ENCODE data around the gene TNFSF8.
A peak's percentile ranks its signal among the peaks of the same experiment; 100 is the strongest.

TNFSF8 gene

DNA sequence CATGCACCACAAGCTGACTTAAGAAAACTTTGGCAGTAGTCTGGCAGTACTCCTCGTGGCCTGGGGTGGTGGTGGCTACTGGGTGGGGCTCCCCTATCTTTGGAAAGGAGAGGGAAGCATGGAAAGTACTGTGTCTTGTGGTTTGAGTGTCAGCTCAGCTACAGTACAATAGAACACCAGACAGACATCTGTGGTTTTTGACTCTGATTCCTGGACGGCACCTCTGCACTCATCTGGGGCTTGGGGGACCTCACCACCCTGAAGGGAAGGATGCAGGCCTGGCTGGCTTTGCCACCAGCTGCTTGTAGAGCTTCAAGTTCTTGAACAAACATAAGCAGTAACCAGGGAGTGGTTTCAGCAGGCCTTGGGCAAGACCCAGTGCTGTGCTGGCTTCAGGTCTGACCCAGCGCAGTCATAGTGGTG, 40.6 kb downstream of the TNFSF8 start:
- TF ChIP-seq POLR2A (IDR thresholded peaks at IDR 0.05; ENCODE audit: low read depth, low read length): no peak
- DNase-seq (ENCODE audit: insufficient read length, low spot score) (no peak), FAIRE-seq (no peak)

DNA sequence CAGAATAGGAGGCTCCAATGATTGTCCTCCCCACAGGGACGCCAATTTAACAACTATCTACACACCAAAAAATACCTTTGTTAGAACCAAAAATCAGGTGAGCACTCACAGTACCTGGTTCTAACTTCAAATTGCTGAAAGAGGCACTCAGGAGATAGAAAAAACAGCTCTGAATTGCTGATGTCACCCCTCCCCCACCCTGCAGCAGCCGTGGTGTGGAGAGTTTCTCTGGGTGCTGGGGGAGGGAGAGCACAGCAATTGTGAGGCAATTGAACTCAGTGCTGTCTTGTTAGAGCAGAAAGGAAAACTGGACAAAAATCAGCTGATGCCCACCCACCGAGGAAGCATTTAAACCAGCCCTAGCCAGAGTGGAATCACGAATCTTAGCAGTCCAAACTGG, 41.8 kb downstream of the TNFSF8 start:
- TF ChIP-seq POLR2A (IDR thresholded peaks at IDR 0.05; ENCODE audit: low read depth, low read length): no peak
- FAIRE-seq (peak; percentile 11), DNase-seq (ENCODE audit: insufficient read length, low spot score) (no peak)

DNA sequence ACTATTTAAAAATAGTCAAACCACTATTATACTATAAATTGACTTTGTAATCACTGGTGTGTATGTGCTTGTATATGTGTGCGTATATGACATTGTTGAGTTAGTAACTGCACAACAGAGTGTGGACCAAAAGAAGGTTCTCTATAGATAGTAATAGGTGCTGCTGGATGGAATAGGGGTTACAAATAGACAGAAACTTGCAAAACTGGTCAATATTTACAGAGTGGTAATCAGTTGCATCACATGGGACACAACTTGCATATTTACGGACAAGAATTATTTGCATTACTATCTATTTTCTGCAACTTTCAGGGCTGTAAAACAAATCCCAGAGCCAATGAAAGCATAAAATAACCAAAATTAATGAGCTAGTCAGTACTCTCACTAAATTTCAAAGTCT, 42.4 kb downstream of the TNFSF8 start:
- FAIRE-seq: peak; percentile 45
- DNase-seq (ENCODE audit: insufficient read length, low spot score): no peak
- TF ChIP-seq POLR2A (IDR thresholded peaks at IDR 0.05; ENCODE audit: low read depth, low read length): no peak

DNA sequence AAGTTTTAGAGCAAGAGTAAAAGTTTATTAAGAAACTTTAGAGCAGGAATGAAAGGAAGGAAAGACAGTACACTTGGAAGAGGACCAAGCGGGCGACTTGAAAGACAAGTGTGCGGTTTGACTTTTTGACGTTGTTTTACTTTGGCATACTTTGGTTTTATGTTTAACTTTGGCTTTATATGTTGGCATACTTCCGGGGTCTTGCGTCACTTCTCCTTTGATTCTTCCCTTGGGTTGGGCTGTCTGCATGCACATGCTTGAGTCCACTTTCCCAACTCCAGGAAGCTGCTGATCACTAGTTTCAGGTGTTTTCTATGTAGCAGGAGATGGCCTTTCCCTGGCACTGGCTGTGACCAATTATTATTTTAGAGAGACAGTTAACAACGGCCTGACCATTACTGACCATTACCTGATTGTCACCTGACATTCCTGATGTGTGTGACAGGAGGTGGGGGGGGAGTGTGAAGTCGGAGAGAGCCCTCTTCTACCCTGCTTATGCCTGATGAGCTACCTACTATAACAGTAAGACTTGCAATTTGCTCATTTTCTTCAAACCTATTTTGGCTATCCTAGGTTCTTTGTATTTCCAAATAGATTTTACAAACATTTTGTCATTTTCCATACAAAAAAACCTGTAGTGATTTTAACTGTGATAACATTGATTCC, 45.5 kb downstream of the TNFSF8 start:
- FAIRE-seq (peak; percentile 71), DNase-seq (ENCODE audit: insufficient read length, low spot score) (no peak)
- no peak for TF ChIP-seq POLR2A (IDR thresholded peaks at IDR 0.05; ENCODE audit: low read depth, low read length)

DNA sequence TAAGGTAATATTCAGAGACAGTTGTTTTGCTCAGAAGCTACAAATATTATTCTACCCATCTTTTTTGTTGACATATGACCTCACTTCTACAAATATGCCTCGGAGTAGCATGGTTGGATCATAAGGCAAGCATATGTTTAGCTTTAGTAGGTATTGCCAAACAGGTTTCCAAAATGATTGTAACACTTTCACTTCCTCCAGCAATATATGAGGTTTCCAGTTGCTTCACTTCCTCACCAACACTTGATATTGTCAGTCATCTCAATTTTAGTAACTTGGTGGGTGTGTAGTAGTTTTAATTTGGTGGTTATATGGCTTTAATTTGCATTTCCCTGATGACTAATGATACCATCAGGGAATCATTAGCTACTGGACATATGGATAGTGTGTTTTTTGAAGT, 46.7 kb downstream of the TNFSF8 start:
- TF ChIP-seq POLR2A (IDR thresholded peaks at IDR 0.05; ENCODE audit: low read depth, low read length): no peak
- DNase-seq (ENCODE audit: insufficient read length, low spot score): no peak
- no peak for FAIRE-seq

DNA sequence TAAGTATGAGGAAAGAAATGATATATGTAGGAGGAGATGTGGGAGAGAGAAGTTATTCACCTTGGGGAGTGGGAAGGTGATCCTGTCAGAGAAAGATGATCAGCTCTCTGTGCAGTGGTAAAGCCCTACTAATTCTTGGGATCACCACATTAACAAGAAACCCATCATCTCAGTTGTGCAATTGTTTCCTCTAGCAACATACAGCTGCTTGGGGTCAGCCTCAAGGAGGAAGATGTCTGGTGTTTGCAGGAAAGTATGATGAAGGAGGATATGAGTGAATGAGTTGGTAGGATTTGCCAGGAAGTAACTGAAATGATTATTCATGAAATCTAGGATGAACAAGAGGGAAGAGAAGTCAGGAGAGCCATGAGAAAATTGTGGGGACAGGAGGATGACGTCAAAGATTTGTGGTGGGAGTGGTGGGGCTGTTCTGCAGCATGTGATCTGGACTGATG, 50.1 kb downstream of the TNFSF8 start:
- FAIRE-seq (no peak), DNase-seq (ENCODE audit: insufficient read length, low spot score) (no peak)
- TF ChIP-seq POLR2A (IDR thresholded peaks at IDR 0.05; ENCODE audit: low read depth, low read length): no peak

DNA sequence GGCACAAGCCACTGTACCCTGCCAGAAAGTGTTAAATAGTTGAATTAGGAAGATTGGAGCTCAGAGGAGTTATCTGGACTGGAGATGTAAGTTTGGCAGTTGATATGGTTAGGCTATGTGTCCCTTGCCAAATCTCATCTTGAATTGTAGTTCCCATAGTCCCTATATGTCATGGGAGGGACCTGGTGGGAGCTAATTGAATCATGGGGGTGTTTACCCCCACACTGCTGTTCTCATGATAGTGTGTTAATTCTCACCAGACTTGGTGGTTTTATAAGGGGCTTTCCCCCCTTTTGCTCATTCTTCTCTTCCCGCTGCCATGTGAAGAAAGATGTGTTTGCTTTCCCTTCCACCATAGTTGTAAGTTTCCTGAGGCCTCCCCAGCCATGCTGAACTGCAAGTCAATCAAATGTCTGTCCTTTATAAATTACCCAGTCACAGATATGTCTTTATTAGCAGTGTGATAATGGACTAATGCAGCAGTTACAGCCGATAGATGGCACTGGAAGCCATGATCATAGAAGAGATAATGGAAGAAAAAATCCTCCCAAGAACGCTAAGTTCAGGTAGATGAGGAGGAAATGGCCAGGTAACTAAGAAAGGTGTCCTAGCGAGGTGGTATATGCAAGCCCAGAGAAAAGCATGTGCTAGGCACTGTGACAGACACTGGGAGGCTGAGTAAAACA, 51.4 kb downstream of the TNFSF8 start:
- TF ChIP-seq POLR2A (IDR thresholded peaks at IDR 0.05; ENCODE audit: low read depth, low read length): no peak
- FAIRE-seq: no peak
- no peak for DNase-seq (ENCODE audit: insufficient read length, low spot score)

DNA sequence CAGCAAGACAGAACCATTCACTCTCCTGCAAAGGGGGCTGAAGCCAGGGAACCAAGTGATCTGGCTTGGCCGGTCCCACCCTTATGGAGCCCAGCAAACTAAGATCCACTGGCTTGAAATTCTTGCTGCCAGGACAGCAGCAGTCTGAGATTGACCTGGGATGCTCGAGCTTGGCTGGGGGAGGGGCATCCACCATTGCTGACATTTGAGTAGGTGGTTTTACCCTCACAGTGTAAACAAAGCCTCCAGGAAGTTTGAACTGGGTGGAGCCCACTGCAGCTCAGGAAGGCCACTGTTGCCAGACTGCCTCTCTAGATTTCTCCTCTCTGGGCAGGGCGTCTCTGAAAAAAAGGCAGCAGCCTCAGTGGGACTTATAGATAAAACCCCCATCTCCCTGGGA, 60.5 kb downstream of the TNFSF8 start:
- no peak for DNase-seq (ENCODE audit: insufficient read length, low spot score)
- FAIRE-seq: no peak
- TF ChIP-seq POLR2A (IDR thresholded peaks at IDR 0.05; ENCODE audit: low read depth, low read length): no peak

DNA sequence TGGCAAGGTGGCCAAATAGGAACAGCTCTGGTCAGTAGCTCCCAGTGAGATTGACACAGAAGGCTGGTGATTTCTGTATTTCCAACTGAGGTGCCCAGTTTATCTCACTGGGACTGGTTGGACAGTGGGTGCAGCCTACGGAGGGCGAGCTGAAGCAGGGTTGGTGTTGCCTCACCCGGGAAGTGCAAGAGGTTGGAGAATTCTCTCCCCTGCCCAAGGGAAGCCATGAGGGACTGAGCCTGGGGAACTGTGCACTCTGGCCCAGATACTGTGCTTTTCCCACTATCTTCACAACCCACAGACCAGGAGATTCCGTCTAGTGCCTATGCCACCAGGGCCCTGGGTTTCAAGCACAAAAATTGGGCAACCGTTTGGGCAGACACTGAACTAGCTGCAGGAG, 61.0 kb downstream of the TNFSF8 start:
- FAIRE-seq: no peak

DNA sequence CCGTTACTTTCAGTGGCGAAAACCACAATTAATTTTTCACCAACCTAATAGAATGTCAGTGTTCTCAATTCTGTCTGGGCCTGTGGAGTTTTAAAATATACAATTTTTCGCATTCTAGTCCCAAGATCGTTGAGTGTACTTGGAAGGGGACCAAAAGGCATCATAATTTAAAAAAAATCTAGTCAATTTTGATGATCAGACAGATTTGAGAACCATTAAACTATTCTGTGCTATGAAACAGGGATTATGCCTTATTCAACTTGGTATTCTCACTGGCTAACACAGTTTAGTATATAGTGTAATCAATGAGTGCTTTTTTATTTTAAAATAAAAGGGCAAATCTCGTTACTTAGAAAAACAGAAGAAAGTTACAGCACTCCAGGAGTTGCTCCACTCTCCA, 63.1 kb downstream of the TNFSF8 start:
- TF ChIP-seq POLR2A (IDR thresholded peaks at IDR 0.05; ENCODE audit: low read depth, low read length): no peak
- FAIRE-seq (no peak), DNase-seq (ENCODE audit: insufficient read length, low spot score) (no peak)

More for the DNA sequence above, 61.0 kb downstream of the TNFSF8 start:
- no peak for TF ChIP-seq POLR2A (IDR thresholded peaks at IDR 0.05; ENCODE audit: low read depth, low read length)
- DNase-seq (ENCODE audit: insufficient read length, low spot score): no peak

DNA sequence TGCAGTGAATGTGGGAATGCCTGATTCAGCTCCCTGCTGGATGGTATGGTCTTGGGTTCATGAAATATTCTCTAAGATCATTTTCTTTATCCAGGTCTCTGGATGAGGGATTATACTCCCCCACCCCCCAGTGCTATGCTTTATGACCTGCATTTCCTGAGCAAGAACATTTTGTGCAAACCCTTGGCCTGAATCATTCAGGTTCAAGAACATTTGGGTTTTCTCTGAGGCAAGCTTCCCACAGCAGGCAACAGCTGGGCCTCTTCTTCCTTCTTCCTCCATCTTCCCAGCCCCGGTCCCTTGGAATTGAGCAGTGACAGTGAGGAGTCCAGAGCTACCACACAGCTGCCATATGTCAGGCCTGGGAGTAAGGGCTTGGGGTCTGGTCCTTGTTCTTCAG, 65.9 kb downstream of the TNFSF8 start:
- no peak for TF ChIP-seq POLR2A (IDR thresholded peaks at IDR 0.05; ENCODE audit: low read depth, low read length)
- DNase-seq (ENCODE audit: insufficient read length, low spot score) (no peak), FAIRE-seq (no peak)

DNA sequence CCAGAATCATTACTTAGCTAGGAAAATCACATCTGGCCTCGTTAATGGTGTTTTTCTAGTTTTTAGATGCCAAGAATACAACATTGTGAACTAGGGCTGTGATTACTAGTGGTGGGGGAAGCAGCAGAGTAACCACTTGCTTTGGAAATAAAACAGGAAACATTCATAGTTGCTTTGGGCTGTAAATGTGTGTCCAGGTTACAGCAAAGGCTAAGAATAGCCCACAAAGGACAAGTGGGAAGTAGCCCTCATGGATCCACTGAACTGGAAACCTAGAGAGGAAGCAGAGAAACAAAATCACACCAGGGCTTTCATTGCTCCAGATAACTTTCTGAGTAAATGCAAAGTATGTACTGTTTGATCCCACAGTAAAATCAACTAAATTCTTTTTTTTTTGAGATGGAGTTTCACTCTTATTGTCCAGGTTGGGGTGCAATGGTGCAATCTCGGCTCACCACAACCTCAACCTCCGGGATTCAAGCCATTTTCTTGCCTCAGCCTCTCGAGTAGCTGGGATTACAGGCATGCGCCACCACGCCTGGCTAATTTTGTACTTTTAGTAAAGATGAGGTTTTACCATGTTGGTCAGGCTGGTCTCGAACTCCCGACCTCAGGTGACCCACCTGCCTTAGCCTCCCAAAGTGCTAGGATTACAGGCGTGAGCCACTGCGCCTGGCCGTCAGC, 68.3 kb downstream of the TNFSF8 start:
- no peak for TF ChIP-seq POLR2A (IDR thresholded peaks at IDR 0.05; ENCODE audit: low read depth, low read length)
- no peak for DNase-seq (ENCODE audit: insufficient read length, low spot score)
- FAIRE-seq: no peak

DNA sequence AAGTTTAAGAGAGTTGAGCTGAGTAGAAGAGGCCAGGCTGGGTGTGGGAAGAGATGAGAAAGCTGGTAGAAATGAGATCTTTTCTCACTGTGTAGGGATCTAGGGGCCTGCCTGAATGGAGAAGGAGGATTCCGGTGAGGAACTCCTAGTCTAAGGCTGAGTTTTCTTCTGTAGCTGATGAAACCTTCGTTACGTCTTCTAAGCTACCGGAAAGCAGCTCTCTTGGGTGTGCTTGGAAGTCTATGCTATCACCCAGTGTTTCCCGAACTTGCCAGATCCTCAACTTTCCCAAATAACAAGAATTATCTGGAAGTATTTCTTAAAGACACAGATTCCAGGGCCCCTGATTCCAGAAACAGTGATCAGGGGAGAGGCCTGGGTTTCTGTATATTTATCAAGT, 69.1 kb downstream of the TNFSF8 start:
- DNase-seq (ENCODE audit: insufficient read length, low spot score) (no peak), FAIRE-seq (no peak)
- no peak for TF ChIP-seq POLR2A (IDR thresholded peaks at IDR 0.05; ENCODE audit: low read depth, low read length)

DNA sequence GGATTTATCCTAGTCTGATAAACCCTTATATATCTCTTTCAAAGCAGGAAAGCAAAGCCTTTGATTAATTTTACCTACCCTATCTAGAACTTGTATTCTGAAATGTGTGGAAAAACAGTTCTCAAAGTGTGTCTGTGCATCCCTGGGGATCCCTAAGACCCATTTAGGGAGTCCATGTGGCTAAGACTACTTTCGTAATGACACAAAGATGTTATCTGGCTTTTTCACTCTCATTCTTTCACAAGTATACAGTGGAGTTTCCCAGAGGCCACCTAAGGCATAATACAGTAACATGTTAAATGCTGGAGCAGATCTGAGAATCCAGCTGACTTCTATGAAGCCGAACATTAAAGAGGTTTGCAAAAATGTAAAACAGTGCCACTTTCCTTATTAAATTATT, 70.2 kb downstream of the TNFSF8 start:
- no peak for TF ChIP-seq POLR2A (IDR thresholded peaks at IDR 0.05; ENCODE audit: low read depth, low read length)
- DNase-seq (ENCODE audit: insufficient read length, low spot score) (no peak), FAIRE-seq (no peak)

DNA sequence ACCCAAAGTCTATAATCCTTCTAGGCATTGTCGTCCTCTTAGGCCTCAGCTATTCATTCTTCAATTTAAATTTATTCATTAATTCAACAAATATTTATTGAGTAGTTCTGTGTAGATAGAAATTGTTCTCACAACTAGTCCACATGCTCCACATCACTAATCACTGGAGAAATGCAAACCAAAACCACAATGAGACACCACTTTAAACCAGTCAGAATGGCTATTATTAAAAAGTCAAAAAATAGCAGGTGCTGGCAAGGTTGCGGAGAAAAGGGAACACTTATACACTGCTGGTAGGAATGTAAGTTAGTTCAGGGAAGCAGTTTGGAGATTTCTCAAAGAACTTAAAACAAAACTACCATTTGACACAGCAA, 73.5 kb downstream of the TNFSF8 start:
- no peak for TF ChIP-seq POLR2A (IDR thresholded peaks at IDR 0.05; ENCODE audit: low read depth, low read length)
- no peak for DNase-seq (ENCODE audit: insufficient read length, low spot score)
- FAIRE-seq: no peak

All from H54 (cell line).